A549 (cell line): ENCODE data around the gene LIPN. TPM values are rescaled to one million over a fixed set of nuclear protein-coding genes. Genes with fewer than 3 reads are reported as not detected.

Experiments used
- ATAC-seq, 2 experiments: fragments of 200-7000 bp in 1 of 2; fragments of >200 bp in 1 of 2; cut with Nextera tagmentation in 1 of 2; cut with Tn5 transposase in 1 of 2; 3 replicates each; pipeline versions ENCODE4 v1.8.0 to v1.9.1; 2018 to 2020; ENCODE audit warnings: mild to moderate bottlenecking in 1 of 2, moderate library complexity in 1 of 2
- CTCF ChIA-PET: fragments of 300-600 bp; sonication (Branson Sonifier 250); formaldehyde crosslinking; extraction: SDS; loops from one replicate; lab custom pipeline; 2021; ENCODE audit warnings: antibody characterized with exemption, inconsistent platforms; lab: Yijun Ruan, JAX
- POLR2A ChIA-PET: fragments of 350-600 bp; formaldehyde crosslinking; extraction: SDS; loops from one replicate; lab custom pipeline; 2021; ENCODE audit warnings: antibody characterized with exemption, inconsistent platforms; lab: Yijun Ruan, JAX
- DNase-seq, 2 experiments: peaks; one replicate each; pipeline versions ENCODE4 v3.0.0 to v3.0.0-alpha.2; 2011 to 2016; ENCODE audit warnings: low read depth in 1 of 2, low spot score in 1 of 2
- FAIRE-seq: peaks from 2 replicates; lab custom pipeline; 2011; peaks lifted over from hg19 to GRCh38; lab: Jason Lieb, UNC
- H3K27ac ChIP-seq, 2 experiments: fragments of >200 bp; sonication (Bioruptor Twin); formaldehyde crosslinking; 3 replicates each; pipeline ENCODE4 v1.5.1; 2016 to 2017
- H3K4me1 ChIP-seq: fragments of >200 bp; sonication (Bioruptor Twin); formaldehyde crosslinking; 3 replicates; pipeline ENCODE4 v1.6.1; 2016
- H3K4me2 ChIP-seq: fragments of >200 bp; sonication (Bioruptor Twin); formaldehyde crosslinking; 3 replicates; pipeline ENCODE4 v1.6.1; 2016
- H3K4me3 ChIP-seq: fragments of >200 bp; sonication (Bioruptor Twin); formaldehyde crosslinking; 3 replicates; pipeline ENCODE4 v1.5.1; 2016
- H3K9me3 ChIP-seq: fragments of >200 bp; sonication (Bioruptor Twin); formaldehyde crosslinking; 3 replicates; pipeline ENCODE4 v1.6.1; 2016
- BHLHE40 ChIP-seq: IDR thresholded peaks from 2 replicates; pipeline ENCODE4 v1.6.1; 2012; ENCODE audit warnings: low read depth, low read length, inconsistent platforms
- CBX2 ChIP-seq: fragments of 200-600 bp; sonication (generic); IDR thresholded peaks from 2 replicates; pipeline ENCODE4 v1.6.1; 2016; ENCODE audit warnings: low read depth, mild to moderate bottlenecking, borderline replicate concordance
- CBX8 ChIP-seq: fragments of 200-600 bp; sonication (generic); IDR thresholded peaks from 2 replicates; pipeline ENCODE4 v1.6.1; 2016
- CEBPB ChIP-seq, 2 experiments: fragments of >200 bp in 1 of 2; sonication (Bioruptor Twin) in 1 of 2; formaldehyde crosslinking in 1 of 2; IDR thresholded peaks; 2 replicates each; pipeline ENCODE4 v1.6.1; 2012 to 2016
- CHD2 ChIP-seq: fragments of 150-350 bp; IDR thresholded peaks from 2 replicates; pipeline ENCODE4 v1.6.1; 2014; ENCODE audit warnings: low read length; ENCODE audit not compliant: partially characterized antibody
- EHMT2 ChIP-seq: fragments of 200-600 bp; sonication (generic); IDR thresholded peaks from 2 replicates; pipeline ENCODE4 v1.6.1; 2016; ENCODE audit warnings: antibody characterized with exemption, low read depth, mild to moderate bottlenecking, moderate library complexity
- ELK1 ChIP-seq: fragments of 150-350 bp; IDR thresholded peaks from 2 replicates; pipeline ENCODE4 v1.6.1; 2014; ENCODE audit warnings: low read depth, mild to moderate bottlenecking, low read length
- EP300 ChIP-seq, 2 experiments: fragments of >200 bp; sonication (Bioruptor Twin); formaldehyde crosslinking; IDR thresholded peaks; 2 replicates in 1 of 2; 3 replicates in 1 of 2; pipeline ENCODE4 v1.6.1; 2016 to 2017
- FOSB ChIP-seq: fragments of 250-450 bp; sonication (Bioruptor Pico); IDR thresholded peaks from 2 replicates; pipeline ENCODE4 v1.5.0; 2020; ENCODE audit warnings: mild to moderate bottlenecking, moderate library complexity
- HDAC2 ChIP-seq: fragments of 200-600 bp; sonication (generic); IDR thresholded peaks from 2 replicates; pipeline ENCODE4 v1.6.1; 2016
- JUNB ChIP-seq: fragments of >200 bp; sonication (Bioruptor Twin); formaldehyde crosslinking; IDR thresholded peaks from 2 replicates; pipeline ENCODE4 v1.6.1; 2016
- KDM1A ChIP-seq: fragments of 200-600 bp; sonication (generic); IDR thresholded peaks from 2 replicates; pipeline ENCODE4 v1.6.1; 2016; ENCODE audit warnings: low read depth, mild to moderate bottlenecking
- MAFK ChIP-seq: fragments of 450-650 bp; IDR thresholded peaks from 2 replicates; pipeline ENCODE4 v1.6.1; 2014; ENCODE audit not compliant: partially characterized antibody
- MAX ChIP-seq: IDR thresholded peaks from 2 replicates; pipeline ENCODE4 v1.6.1; 2012
- MAZ ChIP-seq: fragments of 150-350 bp; IDR thresholded peaks from 2 replicates; pipeline ENCODE4 v1.6.1; 2014; ENCODE audit warnings: antibody characterized with exemption, low read depth, low read length, borderline replicate concordance
- NFE2L2 ChIP-seq: fragments of 150-350 bp; conservative IDR thresholded peaks from 2 replicates; pipeline ENCODE4 v1.6.1; 2014; ENCODE audit warnings: low read length
- NR3C1 ChIP-seq: fragments of >200 bp; sonication (Bioruptor Twin); formaldehyde crosslinking; IDR thresholded peaks from 3 replicates; pipeline ENCODE4 v1.6.1; 2017
- PBX3 ChIP-seq: IDR thresholded peaks from 2 replicates; pipeline ENCODE4 v1.6.1; 2012
- PHF8 ChIP-seq: fragments of 200-600 bp; sonication (generic); IDR thresholded peaks from 2 replicates; pipeline ENCODE4 v1.6.1; 2016; ENCODE audit warnings: low read depth, mild to moderate bottlenecking, antibody characterized with exemption, moderate library complexity, borderline replicate concordance
- RAD21 ChIP-seq, 2 experiments: fragments of >200 bp in 1 of 2; sonication (Bioruptor Twin) in 1 of 2; formaldehyde crosslinking in 1 of 2; IDR thresholded peaks in 1 of 2; conservative IDR thresholded peaks in 1 of 2; 2 replicates in 1 of 2; 3 replicates in 1 of 2; pipeline ENCODE4 v1.6.1; 2012 to 2018; ENCODE audit warnings: inconsistent platforms in 1 of 2
- RCOR1 ChIP-seq: fragments of 150-350 bp; IDR thresholded peaks from 2 replicates; pipeline ENCODE4 v1.6.1; 2014; ENCODE audit warnings: antibody characterized with exemption, low read length, low read depth
- SMC3 ChIP-seq: fragments of >200 bp; sonication (Bioruptor Twin); formaldehyde crosslinking; IDR thresholded peaks from 3 replicates; pipeline ENCODE4 v1.6.1; 2018; ENCODE audit warnings: inconsistent platforms
- SREBF2 ChIP-seq: fragments of 450-650 bp; IDR thresholded peaks from 2 replicates; pipeline ENCODE4 v1.6.1; 2014; ENCODE audit warnings: mild to moderate bottlenecking, moderate library complexity
- TFCP2L1 ChIP-seq: fragments of 250-450 bp; sonication (Bioruptor Pico); IDR thresholded peaks from 2 replicates; pipeline ENCODE4 v1.5.0; 2021; ENCODE audit warnings: mild to moderate bottlenecking
- ZC3H11A ChIP-seq: fragments of 450-650 bp; IDR thresholded peaks from 2 replicates; pipeline ENCODE4 v1.6.1; 2014; ENCODE audit warnings: antibody characterized with exemption, mild to moderate bottlenecking
- ZNF302 ChIP-seq: fragments of 250-450 bp; sonication (Bioruptor Pico); IDR thresholded peaks from 2 replicates; pipeline ENCODE4 v1.9.0; 2021; ENCODE audit warnings: inconsistent platforms, mild to moderate bottlenecking, moderate library complexity
- WGBS: methylation state at CpG from one replicate; pipeline ENCODE4 v1.1.6; 2017; ENCODE audit errors: missing lambda C conversion rate; 5-methylcytosine and 5-hydroxymethylcytosine counted together
- polyA minus RNA-seq: library from RNA; depleted of rRNA, polyadenylated mRNA; stranded (reverse); fragments of >200 nt; gene quantifications from 2 replicates; pipeline ENCODE4 v1.2.3, GENCODE V29; 2011; rRNA and poly(A)+ RNA removed
- polyA plus RNA-seq, 4 experiments: library from polyadenylated mRNA; depleted of rRNA in 3 of 4; stranded (reverse); fragments of >200 nt; fragmentation: RNase III in 1 of 4; extraction: RNeasy Plus Mini Kit Qiagen cat#74134 plus additional on column Dnase treatment in 1 of 4; gene quantifications; 2 replicates in 3 of 4; 3 replicates in 1 of 4; pipeline ENCODE4 v1.2.3, GENCODE V29; 2011 to 2017
- TF ChIP-seq, protein P1 (sequence below): fragments of 200-600 bp; sonication (generic); IDR thresholded peaks from 2 replicates; pipeline ENCODE4 v1.6.1; 2016; ENCODE audit warnings: antibody characterized with exemption, mild to moderate bottlenecking, moderate library complexity

LIPN gene
- polyA plus RNA-seq (2011; rRNA removed) (not detected in 2 replicates), polyA plus RNA-seq (2017; fragmentation: RNase III; extraction: RNeasy Plus Mini Kit Qiagen cat#74134 plus additional on column Dnase treatment) (not detected in 3 replicates), polyA minus RNA-seq (not detected in 2 replicates)
- polyA plus RNA-seq (2012; cell fraction: cytosol; rRNA removed) = not detected in 2 replicates
- not detected in 2 replicates for polyA plus RNA-seq (2012; cell fraction: nucleus; rRNA removed)

- CTCF ChIA-PET = interaction anchor here (0.6 kb wide), 1 partner anchor 966 kb away, joined by 4 read pairs; no protein-coding TSS in a partner anchor
- no peak within 1 kb of the TSS for H3K4me3 ChIP-seq
- ATAC-seq = no peak
- FAIRE-seq = peak; percentile 56
- WGBS = 68% methylated on average over 7 of the region's 7 CpGs
- no peak within 1 kb of the TSS for H3K27ac ChIP-seq
- no peak for DNase-seq
- H3K9me3 ChIP-seq = no peaks in the 10 kb centered on the region
- POLR2A ChIA-PET = no interaction called here
- H3K4me2 ChIP-seq = no peak within 1 kb of the TSS
- H3K4me1 ChIP-seq = no peaks in the 10 kb centered on the region
- TF ChIP-seq ELK1 = no peak
- no peak for TF ChIP-seq CBX8
- no peak for TF ChIP-seq TFCP2L1 (CRISPR knock-in tag)
- TF ChIP-seq, protein P1, sequence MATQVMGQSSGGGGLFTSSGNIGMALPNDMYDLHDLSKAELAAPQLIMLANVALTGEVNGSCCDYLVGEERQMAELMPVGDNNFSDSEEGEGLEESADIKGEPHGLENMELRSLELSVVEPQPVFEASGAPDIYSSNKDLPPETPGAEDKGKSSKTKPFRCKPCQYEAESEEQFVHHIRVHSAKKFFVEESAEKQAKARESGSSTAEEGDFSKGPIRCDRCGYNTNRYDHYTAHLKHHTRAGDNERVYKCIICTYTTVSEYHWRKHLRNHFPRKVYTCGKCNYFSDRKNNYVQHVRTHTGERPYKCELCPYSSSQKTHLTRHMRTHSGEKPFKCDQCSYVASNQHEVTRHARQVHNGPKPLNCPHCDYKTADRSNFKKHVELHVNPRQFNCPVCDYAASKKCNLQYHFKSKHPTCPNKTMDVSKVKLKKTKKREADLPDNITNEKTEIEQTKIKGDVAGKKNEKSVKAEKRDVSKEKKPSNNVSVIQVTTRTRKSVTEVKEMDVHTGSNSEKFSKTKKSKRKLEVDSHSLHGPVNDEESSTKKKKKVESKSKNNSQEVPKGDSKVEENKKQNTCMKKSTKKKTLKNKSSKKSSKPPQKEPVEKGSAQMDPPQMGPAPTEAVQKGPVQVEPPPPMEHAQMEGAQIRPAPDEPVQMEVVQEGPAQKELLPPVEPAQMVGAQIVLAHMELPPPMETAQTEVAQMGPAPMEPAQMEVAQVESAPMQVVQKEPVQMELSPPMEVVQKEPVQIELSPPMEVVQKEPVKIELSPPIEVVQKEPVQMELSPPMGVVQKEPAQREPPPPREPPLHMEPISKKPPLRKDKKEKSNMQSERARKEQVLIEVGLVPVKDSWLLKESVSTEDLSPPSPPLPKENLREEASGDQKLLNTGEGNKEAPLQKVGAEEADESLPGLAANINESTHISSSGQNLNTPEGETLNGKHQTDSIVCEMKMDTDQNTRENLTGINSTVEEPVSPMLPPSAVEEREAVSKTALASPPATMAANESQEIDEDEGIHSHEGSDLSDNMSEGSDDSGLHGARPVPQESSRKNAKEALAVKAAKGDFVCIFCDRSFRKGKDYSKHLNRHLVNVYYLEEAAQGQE = no peak
- no peak for TF ChIP-seq MAZ
- TF ChIP-seq KDM1A = no peak
- no peak for TF ChIP-seq ZC3H11A
These were observed at the start of gene LIPN for GRCh38 chr10:88759366-88760101. LIPN (plus strand) TSS chr10:88760020; CDS start chr10:88761406, 1,386 bp downstream.

DNA sequence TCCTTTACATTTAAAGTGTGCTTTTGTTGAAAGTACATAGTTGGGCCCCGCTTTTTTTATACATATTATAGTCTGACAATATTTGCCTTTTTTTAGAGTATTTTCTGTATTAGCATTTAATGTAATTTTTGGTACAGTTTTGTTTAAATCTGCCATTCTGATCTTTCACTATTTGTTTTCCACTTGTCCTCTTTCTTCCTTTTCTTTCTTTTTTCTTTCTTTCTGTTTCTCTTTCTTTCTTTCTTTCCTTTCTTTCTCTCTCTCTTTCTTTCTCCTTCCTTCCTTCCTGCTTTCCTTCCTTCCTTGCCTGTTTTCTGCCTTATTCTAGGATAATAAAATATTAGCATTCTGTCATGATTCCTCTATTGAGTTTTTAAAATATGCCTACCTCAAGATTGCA lies 44.3 kb upstream of the LIPN start:
- Histone ChIP-seq H3K4me1 (peaks cover 10% of the 10 kb centered on the region; the same call in 2 of the 3 replicates), H3K4me2 (no peak overlapping the region), H3K4me3 (no peak overlapping the region), H3K27ac (no peak overlapping the region), H3K9me3 (no peaks in the 10 kb centered on the region)
- no peak for DNase-seq
- 76% methylated on average over 1 of the region's 1 CpG for WGBS
- ATAC-seq = no peak
- TF ChIP-seq SMC3 (no peak), MAFK (no peak), ZNF302 (CRISPR knock-in tag) (no peak), NR3C1 (no peak), EHMT2 (no peak), JUNB (no peak), RAD21 (conservative IDR thresholded peaks at IDR 0.05 in 1 of 2, IDR thresholded peaks at IDR 0.05 in 1 of 2) (no peak)
- CTCF ChIA-PET = no interaction called here
- POLR2A ChIA-PET = no interaction called here
- no peak for FAIRE-seq

DNA sequence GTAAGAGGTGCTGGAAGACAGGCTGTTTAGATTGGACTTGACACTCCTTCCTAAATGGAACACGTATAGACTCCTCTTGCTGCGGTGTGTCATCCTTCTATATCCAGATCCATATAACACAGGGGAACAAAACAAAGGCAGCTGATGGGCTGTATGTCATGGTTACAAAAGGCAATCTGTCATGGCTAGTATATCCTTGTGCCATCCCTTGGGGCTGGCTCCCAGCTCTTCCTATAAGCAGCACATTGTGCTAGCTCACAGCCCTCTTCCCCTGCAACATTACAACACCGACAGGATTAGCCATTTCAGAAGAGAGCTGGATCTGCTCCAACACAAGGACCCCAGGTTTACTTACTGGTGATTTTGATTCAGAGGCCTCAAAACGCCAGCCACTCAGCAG lies 38.4 kb upstream of the LIPN start:
- ChIA-PET CTCF (interaction anchor here (1.0 to 1.5 kb wide), 3 partner anchors 13 to 24 kb away, joined by 3 to 6 read pairs (median 3); partner anchors contain the start of gene LIPK), POLR2A (no interaction called here)
- H3K4me2 ChIP-seq = no peak overlapping the region
- H3K27ac ChIP-seq = no peak overlapping the region
- WGBS = 74% methylated on average over 4 of the region's 4 CpGs
- ATAC-seq = no peak
- H3K4me3 ChIP-seq = no peak overlapping the region
- TF ChIP-seq JUNB = no peak
- TF ChIP-seq MAX = no peak
- no peak for TF ChIP-seq CBX2
- TF ChIP-seq NFE2L2 = no peak
- TF ChIP-seq HDAC2 = no peak
- TF ChIP-seq RCOR1 = no peak
- TF ChIP-seq PBX3 = no peak
- TF ChIP-seq SREBF2 = no peak
- TF ChIP-seq BHLHE40 = no peak
- TF ChIP-seq CEBPB (IDR thresholded peaks at IDR 0.05) = no peak
- no peak for TF ChIP-seq FOSB (CRISPR knock-in tag)
- no peak for TF ChIP-seq MAFK
- no peak for TF ChIP-seq EP300 (IDR thresholded peaks at IDR 0.05)
- no peak for TF ChIP-seq ZNF302 (CRISPR knock-in tag)
- no peak for TF ChIP-seq PHF8
- no peak for TF ChIP-seq CHD2
- TF ChIP-seq, all 56 proteins: peak for 0
- Histone ChIP-seq H3K9me3 (no peaks in the 10 kb centered on the region), H3K4me1 (no peaks in the 10 kb centered on the region)
- no peak for FAIRE-seq
- no peak for DNase-seq
